ENCODE results near the gene PCDHGA3. TPM values are rescaled to one million over a fixed set of nuclear protein-coding genes. Genes with fewer than 3 reads are reported as not detected.
"Not testable (repeated sequence)": the region's sequence is repeated elsewhere in the genome, so short reads cannot be mapped to it uniquely, and the experiment has no call there.

The PCDHGA3 gene
- total RNA-seq: not detected

- no peak within 1 kb of the TSS for H3K4me3 Mint-ChIP-seq
Observed at GRCh38 chr5:141343242-141343952, at the start of gene PCDHGA3. Gene PCDHGA3 (plus strand): TSS chr5:141343829. CDS start chr5:141344034, 205 bp downstream.

GRCh38 chr5:141298376-141298775, 45.3 kb upstream of the PCDHGA3 start:
- Mint-ChIP-seq H3K36me3 (ENCODE audit: insufficient read depth) (peaks cover 39% of the 10 kb centered on the region), H3K27me3 (ENCODE audit: low read depth) (no peaks in the 10 kb centered on the region), H3K9me3 (peaks cover 55% of the 10 kb centered on the region), H3K4me3 (no peak overlapping the region), H3K4me1 (ENCODE audit: low read depth) (no peaks in the 10 kb centered on the region)
- DNase-seq: no peak
- no peak for ATAC-seq

More at GRCh38 chr5:141343242-141343952, at the start of gene PCDHGA3:
- DNase-seq (no peak), ATAC-seq (no peak)
- Mint-ChIP-seq H3K36me3 (ENCODE audit: insufficient read depth) (peaks cover 3% of the 10 kb centered on the region), H3K4me1 (ENCODE audit: low read depth) (no peaks in the 10 kb centered on the region), H3K27me3 (ENCODE audit: low read depth) (peaks cover 85% of the 10 kb centered on the region), H3K9me3 (peaks cover 39% of the 10 kb centered on the region)

- Mint-ChIP-seq H3K4me1 (ENCODE audit: low read depth) (no peaks in the 10 kb centered on the region), H3K36me3 (ENCODE audit: insufficient read depth) (peaks cover 22% of the 10 kb centered on the region), H3K4me3 (no peak within 1 kb of the TSS), H3K9me3 (peaks cover 45% of the 10 kb centered on the region), H3K27me3 (ENCODE audit: low read depth) (no peaks in the 10 kb centered on the region)
- no peak for DNase-seq
- no peak for ATAC-seq
Observed at GRCh38 chr5:141303756-141304155, 39.9 kb upstream of the PCDHGA3 start, which contains the start of gene SLC25A2. Gene SLC25A2 (minus strand): TSS chr5:141304049. CDS start chr5:141303865, 184 bp downstream.

- Mint-ChIP-seq H3K36me3 (ENCODE audit: insufficient read depth) (peaks cover 21% of the 10 kb centered on the region), H3K4me1 (ENCODE audit: low read depth) (no peaks in the 10 kb centered on the region), H3K9me3 (peaks cover 53% of the 10 kb centered on the region), H3K27me3 (ENCODE audit: low read depth) (no peaks in the 10 kb centered on the region), H3K4me3 (no peak overlapping the region)
- ATAC-seq: no peak
- no peak for DNase-seq
Observed at GRCh38 chr5:141306630-141307029, 37.0 kb upstream of the PCDHGA3 start.

- Mint-ChIP-seq H3K27me3 (ENCODE audit: low read depth) (no peaks in the 10 kb centered on the region), H3K36me3 (ENCODE audit: insufficient read depth) (peaks cover 44% of the 10 kb centered on the region), H3K4me3 (no peak overlapping the region), H3K9me3 (peaks cover 58% of the 10 kb centered on the region), H3K4me1 (ENCODE audit: low read depth) (peaks cover 9% of the 10 kb centered on the region)
- DNase-seq (no peak), ATAC-seq (no peak)
Observed at GRCh38 chr5:141313711-141314110, 29.9 kb upstream of the PCDHGA3 start.

GRCh38 chr5:141316963-141317362, 26.7 kb upstream of the PCDHGA3 start:
- DNase-seq; H3K27me3 Mint-ChIP-seq (ENCODE audit: low read depth); ATAC-seq; H3K4me3 Mint-ChIP-seq: not testable (repeated sequence)
- Mint-ChIP-seq H3K36me3 (ENCODE audit: insufficient read depth) (peaks cover 59% of the 10 kb centered on the region), H3K4me1 (ENCODE audit: low read depth) (peaks cover 28% of the 10 kb centered on the region), H3K9me3 (peaks cover 61% of the 10 kb centered on the region)

GRCh38 chr5:141319202-141319601, 24.4 kb upstream of the PCDHGA3 start:
- peaks cover 28% of the 10 kb centered on the region for H3K4me1 Mint-ChIP-seq (ENCODE audit: low read depth)
- peaks cover 52% of the 10 kb centered on the region for H3K9me3 Mint-ChIP-seq
- no peak for ATAC-seq
- peak overlapping the region; percentile 98 for H3K4me3 Mint-ChIP-seq
- peaks cover 47% of the 10 kb centered on the region for H3K36me3 Mint-ChIP-seq (ENCODE audit: insufficient read depth)
- DNase-seq: no peak
- H3K27me3 Mint-ChIP-seq (ENCODE audit: low read depth): peaks cover 2% of the 10 kb centered on the region

GRCh38 chr5:141319699-141320098, 23.9 kb upstream of the PCDHGA3 start:
- Mint-ChIP-seq H3K36me3 (ENCODE audit: insufficient read depth) (peaks cover 45% of the 10 kb centered on the region), H3K27me3 (ENCODE audit: low read depth) (peaks cover 3% of the 10 kb centered on the region), H3K9me3 (peaks cover 47% of the 10 kb centered on the region), H3K4me3 (peak overlapping the region; percentile 98), H3K4me1 (ENCODE audit: low read depth) (peaks cover 28% of the 10 kb centered on the region)
- DNase-seq (no peak), ATAC-seq (no peak)

- Mint-ChIP-seq H3K27me3 (ENCODE audit: low read depth) (peaks cover 3% of the 10 kb centered on the region), H3K4me1 (ENCODE audit: low read depth) (peaks cover 27% of the 10 kb centered on the region), H3K4me3 (peak within 1 kb of the TSS; percentile 98), H3K9me3 (peaks cover 39% of the 10 kb centered on the region), H3K36me3 (ENCODE audit: insufficient read depth) (peaks cover 37% of the 10 kb centered on the region)
- DNase-seq (peak; percentile 89), ATAC-seq (peak; percentile 96 to 98)
Observed at GRCh38 chr5:141320225-141321169, 23.1 kb upstream of the PCDHGA3 start, which contains the start of gene TAF7. Gene TAF7 (minus strand): TSS chr5:141320784. CDS start chr5:141320044, 740 bp downstream.

- ATAC-seq (no peak), DNase-seq (no peak)
- Mint-ChIP-seq H3K27me3 (ENCODE audit: low read depth) (peaks cover 13% of the 10 kb centered on the region), H3K4me1 (ENCODE audit: low read depth) (peaks cover 26% of the 10 kb centered on the region), H3K9me3 (peaks cover 35% of the 10 kb centered on the region), H3K36me3 (ENCODE audit: insufficient read depth) (peaks cover 30% of the 10 kb centered on the region), H3K4me3 (no peak overlapping the region)
Observed at GRCh38 chr5:141322261-141322660, 21.4 kb upstream of the PCDHGA3 start.

GRCh38 chr5:141326088-141326854, 17.4 kb upstream of the PCDHGA3 start:
- peaks cover 12% of the 10 kb centered on the region for H3K9me3 Mint-ChIP-seq
- H3K4me1 Mint-ChIP-seq (ENCODE audit: low read depth): peaks cover 2% of the 10 kb centered on the region
- peak overlapping the region; percentile 90 for H3K4me3 Mint-ChIP-seq
- peaks cover 2% of the 10 kb centered on the region for H3K36me3 Mint-ChIP-seq (ENCODE audit: insufficient read depth)
- peaks cover 41% of the 10 kb centered on the region for H3K27me3 Mint-ChIP-seq (ENCODE audit: low read depth)
- ATAC-seq: peak; percentile 95 to 99
- DNase-seq: peak; percentile 60

- Mint-ChIP-seq H3K36me3 (ENCODE audit: insufficient read depth) (peaks cover 2% of the 10 kb centered on the region), H3K27me3 (ENCODE audit: low read depth) (peaks cover 55% of the 10 kb centered on the region), H3K4me1 (ENCODE audit: low read depth) (peaks cover 2% of the 10 kb centered on the region), H3K9me3 (peaks cover 11% of the 10 kb centered on the region), H3K4me3 (no peak overlapping the region)
- ATAC-seq: no peak
- DNase-seq: no peak
Observed at GRCh38 chr5:141328231-141328630, 15.4 kb upstream of the PCDHGA3 start.

- H3K27me3 Mint-ChIP-seq (ENCODE audit: low read depth): peaks cover 70% of the 10 kb centered on the region
- H3K36me3 Mint-ChIP-seq (ENCODE audit: insufficient read depth): peaks cover 2% of the 10 kb centered on the region
- no peak for DNase-seq
Observed at GRCh38 chr5:141330299-141331080, 13.1 kb upstream of the PCDHGA3 start, which contains the start of gene PCDHGA1. Gene PCDHGA1 (plus strand): TSS chr5:141330514.

More at GRCh38 chr5:141330299-141331080, 13.1 kb upstream of the PCDHGA3 start, which contains the start of gene PCDHGA1:
- Mint-ChIP-seq H3K4me1 (ENCODE audit: low read depth) (peaks cover 2% of the 10 kb centered on the region), H3K4me3 (no peak within 1 kb of the TSS), H3K9me3 (peaks cover 27% of the 10 kb centered on the region)
- ATAC-seq: no peak
